ENCODE data around the gene CRMP1. TPM values are rescaled to one million over a fixed set of nuclear protein-coding genes. Genes with fewer than 3 reads are reported as not detected.
"Not testable (repeated sequence)": the region's sequence is repeated elsewhere in the genome, so short reads cannot be mapped to it uniquely, and the experiment has no call there.

The CRMP1 gene
- total RNA-seq, 1 donor from 2014 or later: 67.4 TPM

GRCh38 chr4:5842456-5842855, 50.4 kb downstream of the CRMP1 start:
- no peaks in the 10 kb centered on the region for H3K27me3 Mint-ChIP-seq (ENCODE audit: low read depth, unreplicated experiment)
- Histone ChIP-seq H3K27ac (ENCODE audit: low read depth, low read length) (no peak overlapping the region), H3K79me2 (ENCODE audit: insufficient read depth, low read length) (no peaks in the 10 kb centered on the region), H4K20me1 (ENCODE audit: insufficient read depth, low read length) (peaks cover 5% of the 10 kb centered on the region), H3K9me3 (ENCODE audit: insufficient read depth, low read depth, low read length) (no peaks in the 10 kb centered on the region), H3K4me2 (ENCODE audit: low read length) (no peak overlapping the region), H2AFZ (ENCODE audit: low read depth, low read length) (no peak overlapping the region), H3K27me3 (ENCODE audit: insufficient read depth, low read length) (no peaks in the 10 kb centered on the region), H3K9ac (ENCODE audit: low read length) (no peak overlapping the region), H3K4me3 (ENCODE audit: insufficient read depth, low read depth, low read length) (no peak overlapping the region), H3K4me1 (ENCODE audit: insufficient read depth, low read length) (no peaks in the 10 kb centered on the region), H3K36me3 (ENCODE audit: insufficient read depth, low read length) (no peaks in the 10 kb centered on the region)
- no peak for DNase-seq (ENCODE audit: low read depth)
- no peaks in the 10 kb centered on the region for H3K9me3 Mint-ChIP-seq (ENCODE audit: unreplicated experiment)
- no peak for FAIRE-seq
- H3K36me3 Mint-ChIP-seq (ENCODE audit: low read depth, unreplicated experiment): peaks cover 44% of the 10 kb centered on the region
- H3K4me3 Mint-ChIP-seq (ENCODE audit: unreplicated experiment): no peak overlapping the region
- no peak overlapping the region for H3K27ac Mint-ChIP-seq (ENCODE audit: unreplicated experiment)
- TF ChIP-seq EZH2 (IDR thresholded peaks at IDR 0.05; ENCODE audit: insufficient read depth, low read length) (no peak), CTCF (IDR thresholded peaks at IDR 0.05; ENCODE audit: insufficient read depth, low read depth, low read length) (no peak)
- no peaks in the 10 kb centered on the region for H3K4me1 Mint-ChIP-seq (ENCODE audit: low read depth, unreplicated experiment)

GRCh38 chr4:5839751-5840674, 52.9 kb downstream of the CRMP1 start:
- no peaks in the 10 kb centered on the region for H3K27me3 Mint-ChIP-seq (ENCODE audit: low read depth, unreplicated experiment)
- no peak for FAIRE-seq

DNA sequence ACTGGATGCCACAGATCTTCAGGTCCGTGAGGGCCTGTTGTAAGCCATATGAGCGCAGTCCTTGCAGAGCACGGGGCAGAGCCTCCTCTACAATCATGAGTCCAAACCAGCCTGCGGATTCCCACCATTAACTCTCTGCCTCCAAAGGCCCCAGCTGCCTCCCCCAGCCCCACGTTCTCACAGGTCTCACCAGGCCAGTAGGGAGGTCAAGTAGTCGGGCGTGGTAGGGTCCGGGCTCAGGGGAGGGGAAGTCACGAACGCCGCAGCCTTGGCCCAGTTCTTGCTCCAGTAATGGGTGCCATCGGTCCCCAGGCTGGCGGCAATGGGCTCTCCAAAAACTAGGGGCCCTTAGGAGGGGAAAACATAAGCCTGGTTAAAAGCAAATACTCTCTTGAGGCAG, 53.6 kb downstream of the CRMP1 start:
- no peaks in the 10 kb centered on the region for H3K9me3 Mint-ChIP-seq (ENCODE audit: unreplicated experiment)
- Histone ChIP-seq H3K27me3 (ENCODE audit: insufficient read depth, low read length) (no peaks in the 10 kb centered on the region), H2AFZ (ENCODE audit: low read depth, low read length) (no peak overlapping the region), H3K9me3 (ENCODE audit: insufficient read depth, low read depth, low read length) (no peaks in the 10 kb centered on the region), H3K4me1 (ENCODE audit: insufficient read depth, low read length) (no peaks in the 10 kb centered on the region), H3K27ac (ENCODE audit: low read depth, low read length) (no peak overlapping the region), H3K4me2 (ENCODE audit: low read length) (no peak overlapping the region), H4K20me1 (ENCODE audit: insufficient read depth, low read length) (peaks cover 5% of the 10 kb centered on the region), H3K9ac (ENCODE audit: low read length) (no peak overlapping the region), H3K79me2 (ENCODE audit: insufficient read depth, low read length) (no peaks in the 10 kb centered on the region), H3K4me3 (ENCODE audit: insufficient read depth, low read depth, low read length) (no peak overlapping the region), H3K36me3 (ENCODE audit: insufficient read depth, low read length) (peaks cover 4% of the 10 kb centered on the region)
- H3K36me3 Mint-ChIP-seq (ENCODE audit: low read depth, unreplicated experiment): peaks cover 49% of the 10 kb centered on the region
- no peaks in the 10 kb centered on the region for H3K4me1 Mint-ChIP-seq (ENCODE audit: low read depth, unreplicated experiment)
- H3K27me3 Mint-ChIP-seq (ENCODE audit: low read depth, unreplicated experiment): no peaks in the 10 kb centered on the region
- no peak overlapping the region for H3K4me3 Mint-ChIP-seq (ENCODE audit: unreplicated experiment)
- FAIRE-seq: no peak
- no peak overlapping the region for H3K27ac Mint-ChIP-seq (ENCODE audit: unreplicated experiment)
- TF ChIP-seq CTCF (IDR thresholded peaks at IDR 0.05; ENCODE audit: insufficient read depth, low read depth, low read length): no peak
- no peak for TF ChIP-seq EZH2 (IDR thresholded peaks at IDR 0.05; ENCODE audit: insufficient read depth, low read length)
- no peak for DNase-seq (ENCODE audit: low read depth)

More at GRCh38 chr4:5839751-5840674, 52.9 kb downstream of the CRMP1 start:
- Histone ChIP-seq H2AFZ (ENCODE audit: low read depth, low read length) (no peak overlapping the region), H3K36me3 (ENCODE audit: insufficient read depth, low read length) (no peaks in the 10 kb centered on the region), H3K9me3 (ENCODE audit: insufficient read depth, low read depth, low read length) (no peaks in the 10 kb centered on the region), H3K4me1 (ENCODE audit: insufficient read depth, low read length) (no peaks in the 10 kb centered on the region), H3K27me3 (ENCODE audit: insufficient read depth, low read length) (no peaks in the 10 kb centered on the region), H3K79me2 (ENCODE audit: insufficient read depth, low read length) (no peaks in the 10 kb centered on the region), H3K4me2 (ENCODE audit: low read length) (no peak overlapping the region), H4K20me1 (ENCODE audit: insufficient read depth, low read length) (peaks cover 5% of the 10 kb centered on the region), H3K9ac (ENCODE audit: low read length) (no peak overlapping the region), H3K27ac (ENCODE audit: low read depth, low read length) (no peak overlapping the region), H3K4me3 (ENCODE audit: insufficient read depth, low read depth, low read length) (no peak overlapping the region)
- H3K4me1 Mint-ChIP-seq (ENCODE audit: low read depth, unreplicated experiment): no peaks in the 10 kb centered on the region
- H3K9me3 Mint-ChIP-seq (ENCODE audit: unreplicated experiment): no peaks in the 10 kb centered on the region
- no peak overlapping the region for H3K27ac Mint-ChIP-seq (ENCODE audit: unreplicated experiment)
- no peak for TF ChIP-seq EZH2 (IDR thresholded peaks at IDR 0.05; ENCODE audit: insufficient read depth, low read length)
- peaks cover 48% of the 10 kb centered on the region for H3K36me3 Mint-ChIP-seq (ENCODE audit: low read depth, unreplicated experiment)
- H3K4me3 Mint-ChIP-seq (ENCODE audit: unreplicated experiment): no peak overlapping the region
- DNase-seq (ENCODE audit: low read depth): no peak

GRCh38 chr4:5837483-5837882, 55.4 kb downstream of the CRMP1 start:
- H3K4me3 Mint-ChIP-seq (ENCODE audit: unreplicated experiment); H3K4me1 Mint-ChIP-seq (ENCODE audit: low read depth, unreplicated experiment); H3K9me3 Mint-ChIP-seq (ENCODE audit: unreplicated experiment); H3K27ac ChIP-seq (ENCODE audit: low read depth, low read length); H3K79me2 ChIP-seq (ENCODE audit: insufficient read depth, low read length); H3K4me2 ChIP-seq (ENCODE audit: low read length); H3K4me3 ChIP-seq (ENCODE audit: insufficient read depth, low read depth, low read length); H3K36me3 ChIP-seq (ENCODE audit: insufficient read depth, low read length); FAIRE-seq; H4K20me1 ChIP-seq (ENCODE audit: insufficient read depth, low read length); H3K27ac Mint-ChIP-seq (ENCODE audit: unreplicated experiment); DNase-seq (ENCODE audit: low read depth); H3K27me3 ChIP-seq (ENCODE audit: insufficient read depth, low read length); H3K9me3 ChIP-seq (ENCODE audit: insufficient read depth, low read depth, low read length); H2AFZ ChIP-seq (ENCODE audit: low read depth, low read length); H3K4me1 ChIP-seq (ENCODE audit: insufficient read depth, low read length); H3K27me3 Mint-ChIP-seq (ENCODE audit: low read depth, unreplicated experiment); H3K9ac ChIP-seq (ENCODE audit: low read length): not testable (repeated sequence)
- peaks cover 47% of the 10 kb centered on the region for H3K36me3 Mint-ChIP-seq (ENCODE audit: low read depth, unreplicated experiment)
